Fibroblast of lung (primary cell): ENCODE results near the gene TTC22. TPM values are rescaled to one million over a fixed set of nuclear protein-coding genes. Genes with fewer than 3 reads are reported as not detected.

Experiments
- DNase-seq, 2 donors: peaks; one replicate each; pipeline versions ENCODE4 v3.0.0 to v3.0.0-alpha.2; 2010; ENCODE audit warnings: low read depth in 2 of 2
- H2AFZ ChIP-seq: 2 replicates; pipeline ENCODE4 v1.5.1; 2012; ENCODE audit warnings: low read length, control low read depth, inconsistent platforms
- H3K27ac ChIP-seq: 2 replicates; pipeline ENCODE4 v1.5.1; 2011; ENCODE audit warnings: low read length, control low read depth; ENCODE audit not compliant: insufficient read depth
- H3K27me3 ChIP-seq: 2 replicates; pipeline ENCODE4 v1.5.1; 2011; ENCODE audit warnings: mild to moderate bottlenecking, low read length; ENCODE audit not compliant: control insufficient read depth, insufficient read depth
- H3K36me3 ChIP-seq: 2 replicates; pipeline ENCODE4 v1.5.1; 2011; ENCODE audit warnings: low read length; ENCODE audit not compliant: control insufficient read depth, insufficient read depth
- H3K4me1 ChIP-seq: 2 replicates; pipeline ENCODE4 v1.5.1; 2011; ENCODE audit warnings: low read length; ENCODE audit not compliant: control insufficient read depth, insufficient read depth; ENCODE audit errors: extremely low read depth
- H3K4me2 ChIP-seq: 2 replicates; pipeline ENCODE4 v1.5.1; 2011; ENCODE audit warnings: low read length, control low read depth; ENCODE audit not compliant: insufficient read depth; ENCODE audit errors: extremely low read depth
- H3K4me3 ChIP-seq, 4 experiments: fragments of 200-600 bp in 1 of 4; sonication (generic) in 1 of 4; replicated peaks in 1 of 4; 2 replicates each; pipeline ENCODE4 v1.5.1; 2011 to 2016; ENCODE audit warnings: low read length in 4 of 4, low read depth in 3 of 4, mild to moderate bottlenecking in 3 of 4, control low read depth in 2 of 4, inconsistent platforms in 1 of 4, mixed read lengths in 1 of 4; ENCODE audit not compliant: insufficient read depth in 1 of 4; ENCODE audit errors: control extremely low read depth in 1 of 4
- H3K79me2 ChIP-seq: 2 replicates; pipeline ENCODE4 v1.5.1; 2012; ENCODE audit warnings: mild to moderate bottlenecking, low read length, inconsistent platforms; ENCODE audit not compliant: control insufficient read depth, insufficient read depth
- H3K9ac ChIP-seq: 2 replicates; pipeline ENCODE4 v1.5.1; 2011; ENCODE audit warnings: mild to moderate bottlenecking, low read length, control low read depth; ENCODE audit not compliant: insufficient read depth
- H3K9me3 ChIP-seq: 2 replicates; pipeline ENCODE4 v1.5.1; 2012; ENCODE audit warnings: low read depth, low read length; ENCODE audit not compliant: control insufficient read depth, insufficient read depth
- H4K20me1 ChIP-seq: 2 replicates; pipeline ENCODE4 v1.5.1; 2011; ENCODE audit warnings: low read length; ENCODE audit not compliant: control insufficient read depth, insufficient read depth; ENCODE audit errors: extremely low read depth
- EZH2 ChIP-seq: IDR thresholded peaks from 2 replicates; pipeline ENCODE4 v1.5.1; 2012; ENCODE audit warnings: low read length, control low read depth, mild to moderate bottlenecking; ENCODE audit errors: missing control alignments
- polyA plus RNA-seq, 2 donors: library from polyadenylated mRNA; depleted of rRNA in 1 of 2; stranded (reverse) in 1 of 2; unstranded in 1 of 2; fragments of >200 nt; gene quantifications; 2 replicates each; pipeline ENCODE4 v1.2.1, GENCODE V29; 2011 to 2012; ENCODE audit warnings: missing spikeins in 1 of 2
- total RNA-seq: library from RNA; depleted of rRNA; stranded (reverse); fragments of >200 nt; gene quantifications from 2 replicates; pipeline ENCODE4 v1.2.1, GENCODE V29; 2014
- TF ChIP-seq, protein P1 (sequence below), 2 donors: IDR thresholded peaks in 1 of 2; conservative IDR thresholded peaks in 1 of 2; 1 replicate in 1 of 2; 2 replicates in 1 of 2; pipeline ENCODE4 v1.5.1; 2011 to 2012; ENCODE audit warnings: low read length in 2 of 2, control low read depth in 1 of 2, inconsistent platforms in 1 of 2, low read depth in 1 of 2, mild to moderate bottlenecking in 1 of 2

Gene TTC22
- total and polyA plus RNA-seq, 2 donors (not counting 1 experiment from before 2014, with no cell fraction given): not detected

DNA sequence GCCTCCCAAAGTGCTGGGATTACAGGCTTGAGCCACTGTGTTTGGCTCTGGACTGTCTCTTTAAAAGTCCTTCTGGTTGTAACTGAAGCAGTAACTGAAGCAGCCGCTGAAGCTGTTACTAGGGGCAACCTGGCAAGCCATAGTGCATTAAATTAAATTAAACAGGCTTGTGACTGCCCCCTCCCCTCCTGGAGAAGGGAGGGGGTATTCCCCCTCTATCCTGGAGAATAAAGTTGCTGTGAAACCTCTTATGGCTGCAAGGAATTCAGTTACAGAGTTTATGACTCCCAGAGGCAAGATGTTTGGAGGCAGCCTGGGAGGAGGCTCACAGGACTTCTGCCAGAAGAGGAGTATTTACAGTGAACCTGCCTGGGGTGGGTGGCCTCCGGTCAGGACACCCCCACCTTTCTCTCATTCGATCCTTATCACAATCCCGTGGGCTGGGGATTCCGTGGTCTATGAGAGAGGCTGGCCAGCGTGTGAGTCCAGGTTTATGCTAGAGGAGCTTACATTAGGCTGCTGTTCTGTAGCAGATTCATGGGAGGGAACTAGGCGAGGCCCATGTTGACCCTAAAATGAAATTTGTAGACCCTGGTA, 8.3 kb downstream of the TTC22 start:
- Histone ChIP-seq H3K27ac (no peak overlapping the region), H3K4me1 (no peaks in the 10 kb centered on the region), H4K20me1 (no peaks in the 10 kb centered on the region), H2AFZ (no peak overlapping the region), H3K36me3 (no peaks in the 10 kb centered on the region), H3K9ac (no peak overlapping the region), H3K4me2 (no peak overlapping the region), H3K79me2 (no peaks in the 10 kb centered on the region), H3K9me3 (no peaks in the 10 kb centered on the region), H3K4me3 (no peak overlapping the region), H3K27me3 (no peaks in the 10 kb centered on the region)
- TF ChIP-seq, protein P1, sequence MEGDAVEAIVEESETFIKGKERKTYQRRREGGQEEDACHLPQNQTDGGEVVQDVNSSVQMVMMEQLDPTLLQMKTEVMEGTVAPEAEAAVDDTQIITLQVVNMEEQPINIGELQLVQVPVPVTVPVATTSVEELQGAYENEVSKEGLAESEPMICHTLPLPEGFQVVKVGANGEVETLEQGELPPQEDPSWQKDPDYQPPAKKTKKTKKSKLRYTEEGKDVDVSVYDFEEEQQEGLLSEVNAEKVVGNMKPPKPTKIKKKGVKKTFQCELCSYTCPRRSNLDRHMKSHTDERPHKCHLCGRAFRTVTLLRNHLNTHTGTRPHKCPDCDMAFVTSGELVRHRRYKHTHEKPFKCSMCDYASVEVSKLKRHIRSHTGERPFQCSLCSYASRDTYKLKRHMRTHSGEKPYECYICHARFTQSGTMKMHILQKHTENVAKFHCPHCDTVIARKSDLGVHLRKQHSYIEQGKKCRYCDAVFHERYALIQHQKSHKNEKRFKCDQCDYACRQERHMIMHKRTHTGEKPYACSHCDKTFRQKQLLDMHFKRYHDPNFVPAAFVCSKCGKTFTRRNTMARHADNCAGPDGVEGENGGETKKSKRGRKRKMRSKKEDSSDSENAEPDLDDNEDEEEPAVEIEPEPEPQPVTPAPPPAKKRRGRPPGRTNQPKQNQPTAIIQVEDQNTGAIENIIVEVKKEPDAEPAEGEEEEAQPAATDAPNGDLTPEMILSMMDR (conservative IDR thresholded peaks at IDR 0.05 in 1 of 2, IDR thresholded peaks at IDR 0.05 in 1 of 2; ENCODE audit: low read depth in 1 of 2, low read length in 2 of 2): no peak
- no peak for TF ChIP-seq EZH2
- DNase-seq: no peak

DNA sequence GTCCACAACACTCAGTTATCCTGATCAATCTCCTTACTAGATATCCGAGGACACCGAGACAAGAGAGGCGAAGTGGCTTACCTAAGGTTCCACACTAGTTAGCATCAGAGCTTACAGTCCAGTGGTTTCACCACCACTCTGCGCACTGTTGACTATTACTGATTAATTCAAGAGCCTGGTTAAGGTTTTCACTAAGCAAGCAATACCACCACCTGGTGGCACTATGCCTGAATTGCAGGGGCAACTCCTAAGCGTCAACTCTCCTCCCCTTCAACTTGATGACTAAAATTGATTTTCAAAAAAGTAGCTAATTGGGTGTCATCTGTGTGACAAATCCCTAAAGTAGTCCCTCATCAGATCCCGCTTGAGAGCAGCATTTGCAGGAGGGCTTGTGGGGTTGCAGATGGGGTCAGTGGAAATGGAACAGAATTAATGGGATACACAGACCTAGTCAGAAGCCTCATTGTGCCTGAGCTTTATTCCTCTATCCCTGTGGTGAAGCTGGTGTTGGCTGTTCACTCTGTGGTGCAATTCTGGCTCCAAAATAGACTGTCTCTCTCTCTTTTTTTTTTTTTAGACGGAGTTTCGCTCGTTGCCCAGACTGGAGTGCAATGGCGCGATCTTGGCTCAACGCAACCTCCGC, 9.1 kb downstream of the TTC22 start:
- DNase-seq: peak in 1 of 2 donors; percentile 49
- Histone ChIP-seq H3K9me3 (no peaks in the 10 kb centered on the region), H3K4me3 (no peak overlapping the region), H3K4me1 (no peaks in the 10 kb centered on the region), H3K36me3 (no peaks in the 10 kb centered on the region), H4K20me1 (peaks cover 2% of the 10 kb centered on the region), H3K27me3 (no peaks in the 10 kb centered on the region), H3K27ac (no peak overlapping the region), H3K4me2 (no peak overlapping the region), H3K79me2 (no peaks in the 10 kb centered on the region), H3K9ac (no peak overlapping the region), H2AFZ (no peak overlapping the region)
- TF ChIP-seq, protein P1 (conservative IDR thresholded peaks at IDR 0.05 in 1 of 2, IDR thresholded peaks at IDR 0.05 in 1 of 2; ENCODE audit: low read depth in 1 of 2, low read length in 2 of 2): peak; percentile 54 to 79
- TF ChIP-seq EZH2: no peak

DNA sequence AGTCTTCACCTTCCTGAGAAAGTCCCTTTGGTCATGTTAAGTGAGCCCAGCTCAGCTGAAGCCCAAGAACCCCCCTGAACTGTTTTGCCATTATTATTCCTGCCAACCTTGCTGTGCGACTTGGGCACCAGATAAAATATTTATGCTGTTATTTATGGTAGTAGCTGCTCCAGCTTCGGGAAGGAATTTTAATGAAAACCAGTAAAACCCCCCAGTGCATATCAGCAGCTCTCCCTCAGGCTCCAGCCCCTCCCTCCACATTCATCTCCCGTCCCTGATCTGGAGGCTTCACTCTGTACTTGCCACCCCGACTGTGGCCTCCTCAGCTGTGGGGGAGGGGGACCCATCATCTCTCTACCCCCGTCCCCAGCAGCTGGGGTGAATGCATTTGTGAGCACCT, 12.7 kb downstream of the TTC22 start:
- no peaks in the 10 kb centered on the region for H3K9me3 ChIP-seq
- H4K20me1 ChIP-seq: peaks cover 2% of the 10 kb centered on the region
- H2AFZ ChIP-seq: no peak overlapping the region
- H3K4me3 ChIP-seq: no peak overlapping the region
- TF ChIP-seq EZH2: no peak
- TF ChIP-seq, protein P1 (conservative IDR thresholded peaks at IDR 0.05 in 1 of 2, IDR thresholded peaks at IDR 0.05 in 1 of 2; ENCODE audit: low read depth in 1 of 2, low read length in 2 of 2): no peak
- no peaks in the 10 kb centered on the region for H3K36me3 ChIP-seq
- no peaks in the 10 kb centered on the region for H3K79me2 ChIP-seq
- no peaks in the 10 kb centered on the region for H3K4me1 ChIP-seq
- no peak overlapping the region for H3K4me2 ChIP-seq
- H3K9ac ChIP-seq: no peak overlapping the region
- H3K27ac ChIP-seq: no peak overlapping the region
- H3K27me3 ChIP-seq: peaks cover 2% of the 10 kb centered on the region
- DNase-seq: no peak
